ENCODE data around the gene GRIN3B.
"Not testable (repeated sequence)": the region's sequence is repeated elsewhere in the genome, so short reads cannot be mapped to it uniquely, and the experiment has no call there.

Gene GRIN3B, protein sequence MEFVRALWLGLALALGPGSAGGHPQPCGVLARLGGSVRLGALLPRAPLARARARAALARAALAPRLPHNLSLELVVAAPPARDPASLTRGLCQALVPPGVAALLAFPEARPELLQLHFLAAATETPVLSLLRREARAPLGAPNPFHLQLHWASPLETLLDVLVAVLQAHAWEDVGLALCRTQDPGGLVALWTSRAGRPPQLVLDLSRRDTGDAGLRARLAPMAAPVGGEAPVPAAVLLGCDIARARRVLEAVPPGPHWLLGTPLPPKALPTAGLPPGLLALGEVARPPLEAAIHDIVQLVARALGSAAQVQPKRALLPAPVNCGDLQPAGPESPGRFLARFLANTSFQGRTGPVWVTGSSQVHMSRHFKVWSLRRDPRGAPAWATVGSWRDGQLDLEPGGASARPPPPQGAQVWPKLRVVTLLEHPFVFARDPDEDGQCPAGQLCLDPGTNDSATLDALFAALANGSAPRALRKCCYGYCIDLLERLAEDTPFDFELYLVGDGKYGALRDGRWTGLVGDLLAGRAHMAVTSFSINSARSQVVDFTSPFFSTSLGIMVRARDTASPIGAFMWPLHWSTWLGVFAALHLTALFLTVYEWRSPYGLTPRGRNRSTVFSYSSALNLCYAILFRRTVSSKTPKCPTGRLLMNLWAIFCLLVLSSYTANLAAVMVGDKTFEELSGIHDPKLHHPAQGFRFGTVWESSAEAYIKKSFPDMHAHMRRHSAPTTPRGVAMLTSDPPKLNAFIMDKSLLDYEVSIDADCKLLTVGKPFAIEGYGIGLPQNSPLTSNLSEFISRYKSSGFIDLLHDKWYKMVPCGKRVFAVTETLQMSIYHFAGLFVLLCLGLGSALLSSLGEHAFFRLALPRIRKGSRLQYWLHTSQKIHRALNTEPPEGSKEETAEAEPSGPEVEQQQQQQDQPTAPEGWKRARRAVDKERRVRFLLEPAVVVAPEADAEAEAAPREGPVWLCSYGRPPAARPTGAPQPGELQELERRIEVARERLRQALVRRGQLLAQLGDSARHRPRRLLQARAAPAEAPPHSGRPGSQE

GRCh38 chr19:1000095-1000494 lies at the start of gene GRIN3B:
Gene GRIN3B, plus strand, starts transcription at chr19:1000419. Its CDS starts 19 bp downstream, at chr19:1000438.
- no peak for DNase-seq

DNA sequence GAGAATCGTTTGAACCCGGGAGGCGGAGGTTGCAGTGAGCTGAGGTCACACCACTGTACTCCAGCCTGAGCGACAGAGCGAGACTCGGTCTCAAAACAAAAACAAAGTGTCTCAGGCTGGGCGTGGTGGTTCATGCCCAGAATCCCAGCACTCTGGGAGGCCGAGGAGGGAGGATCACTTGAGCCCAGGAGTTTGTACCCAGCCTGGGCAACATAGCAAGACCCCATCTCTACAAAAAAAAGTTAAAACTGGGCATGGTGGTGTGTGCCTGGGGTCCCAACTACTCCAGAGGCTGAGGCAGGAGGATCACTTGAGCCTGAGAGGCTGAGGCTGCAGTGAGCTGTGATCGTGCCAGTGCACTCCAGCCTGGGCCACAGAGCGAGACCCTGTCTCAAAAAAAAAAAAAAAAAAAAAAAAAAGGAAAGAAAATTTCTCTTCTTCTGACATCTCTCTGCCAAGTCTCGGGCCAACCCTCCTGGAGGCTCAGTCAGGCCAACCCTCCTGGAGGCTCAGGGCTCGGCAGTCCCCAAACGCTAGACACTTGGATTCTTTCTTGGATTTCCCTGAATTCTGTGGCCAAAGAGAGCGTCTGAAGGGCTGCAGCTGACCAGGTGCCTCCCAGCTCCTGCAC lies 48.1 kb upstream of the GRIN3B start:
- no peak for DNase-seq

GRCh38 chr19:952680-953444 lies 47.4 kb upstream of the GRIN3B start:
- no peak for DNase-seq

- DNase-seq: no peak
Measured at GRCh38 chr19:953445-954271, 46.6 kb upstream of the GRIN3B start.

DNA sequence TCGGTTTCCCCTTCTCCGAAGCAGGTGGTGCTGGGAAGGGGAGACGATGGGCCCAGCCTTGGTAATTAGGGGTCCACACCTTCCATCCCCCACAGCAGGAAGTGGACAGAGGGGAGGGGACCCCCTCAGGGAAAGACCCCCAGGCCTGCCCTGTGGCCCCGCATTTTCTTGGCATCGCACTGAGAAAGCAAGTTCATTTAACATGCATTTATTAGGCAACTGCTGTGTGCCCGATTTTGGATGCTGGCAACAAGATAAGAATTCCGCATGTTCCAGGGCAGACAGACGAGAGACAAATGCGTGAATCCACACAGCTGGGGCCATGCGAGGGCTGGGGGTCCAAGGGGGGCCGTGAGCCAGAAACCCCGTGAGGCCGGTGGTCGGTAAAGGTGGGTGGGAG lies 45.9 kb upstream of the GRIN3B start:
- DNase-seq: no peak

GRCh38 chr19:954672-955494 lies 45.3 kb upstream of the GRIN3B start:
- no peak for DNase-seq

DNA sequence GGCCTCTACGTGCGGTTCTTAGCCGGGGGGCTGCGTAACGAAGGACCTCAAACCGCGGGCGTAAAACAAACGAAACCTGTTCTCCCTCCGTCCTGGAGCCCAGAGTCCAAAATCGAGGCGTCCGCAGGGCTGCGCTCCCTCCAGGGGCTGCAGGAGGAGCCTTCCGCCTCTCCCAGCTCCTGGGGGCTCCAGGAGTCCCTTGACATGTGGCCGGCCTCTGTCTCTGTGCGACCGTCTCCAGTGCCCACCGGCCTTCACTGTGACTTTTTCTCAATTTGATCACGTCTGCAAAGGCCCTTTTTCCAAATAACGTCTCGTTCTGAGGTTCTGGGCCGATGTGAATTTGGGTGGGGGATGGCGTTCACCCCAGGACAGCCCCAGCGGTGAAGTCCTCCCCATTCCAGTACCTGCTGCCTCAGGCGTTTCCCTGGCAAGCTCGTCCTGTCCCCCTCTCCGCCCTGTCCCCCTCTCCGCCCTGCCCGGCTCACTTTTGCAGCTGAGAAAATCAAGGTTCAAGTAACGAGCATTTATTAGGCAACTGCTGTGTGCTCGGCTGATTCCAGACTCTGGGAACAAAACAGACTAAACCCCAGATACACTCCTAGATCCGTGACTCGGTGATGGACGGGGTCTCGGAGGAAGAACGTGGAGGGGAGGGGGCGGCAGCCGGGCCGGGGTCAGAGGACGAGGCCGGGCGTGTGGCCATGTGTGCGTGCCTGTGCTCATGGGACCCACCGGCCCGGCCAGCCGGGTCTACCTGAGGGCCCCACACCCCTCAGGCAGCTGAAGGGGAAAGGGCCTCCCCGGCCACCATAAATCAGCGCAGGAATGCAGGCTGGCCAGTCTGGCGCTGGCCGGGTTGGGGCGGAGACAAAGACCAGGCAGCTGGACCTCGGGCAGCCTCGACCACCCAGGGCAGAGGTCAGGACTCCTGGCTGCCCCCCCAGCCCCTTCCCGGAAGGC lies 44.1 kb upstream of the GRIN3B start:
- DNase-seq: no peak

DNA sequence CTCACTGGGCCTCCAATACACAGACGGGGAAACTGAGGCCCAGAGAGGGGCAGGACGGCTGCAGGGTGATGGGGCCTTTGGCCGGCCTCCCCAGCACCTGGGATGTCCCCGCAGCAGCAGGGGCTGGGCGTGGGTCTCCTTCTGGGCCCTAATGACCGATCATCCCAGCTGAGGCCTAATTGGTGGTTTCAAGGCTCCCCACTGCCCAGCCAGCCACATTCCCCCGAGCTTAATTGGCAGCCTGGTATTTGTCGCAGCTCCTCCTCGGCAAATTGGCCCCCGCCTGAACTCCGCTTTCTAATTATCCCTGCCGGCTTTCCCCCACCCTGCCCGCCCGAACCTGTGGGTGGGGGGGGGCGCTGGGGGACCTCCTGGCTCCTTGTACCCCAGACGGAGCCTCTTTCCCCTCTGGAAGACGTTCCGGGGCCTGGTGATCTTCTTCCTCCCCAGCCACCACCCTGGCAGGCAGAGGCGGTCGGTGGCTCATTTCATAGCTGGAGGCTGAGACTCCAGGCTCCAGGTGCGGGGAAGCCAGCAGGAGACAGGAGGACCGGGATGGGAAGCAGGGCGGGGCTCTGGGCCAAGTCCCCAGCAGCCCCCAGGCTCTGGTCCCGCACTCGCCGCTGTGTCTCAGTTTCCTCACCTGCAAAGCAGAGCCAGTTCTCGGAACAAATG lies 43.3 kb upstream of the GRIN3B start:
- no peak for DNase-seq

- DNase-seq: not testable (repeated sequence)
Measured at GRCh38 chr19:957578-957977, 42.6 kb upstream of the GRIN3B start.

DNA sequence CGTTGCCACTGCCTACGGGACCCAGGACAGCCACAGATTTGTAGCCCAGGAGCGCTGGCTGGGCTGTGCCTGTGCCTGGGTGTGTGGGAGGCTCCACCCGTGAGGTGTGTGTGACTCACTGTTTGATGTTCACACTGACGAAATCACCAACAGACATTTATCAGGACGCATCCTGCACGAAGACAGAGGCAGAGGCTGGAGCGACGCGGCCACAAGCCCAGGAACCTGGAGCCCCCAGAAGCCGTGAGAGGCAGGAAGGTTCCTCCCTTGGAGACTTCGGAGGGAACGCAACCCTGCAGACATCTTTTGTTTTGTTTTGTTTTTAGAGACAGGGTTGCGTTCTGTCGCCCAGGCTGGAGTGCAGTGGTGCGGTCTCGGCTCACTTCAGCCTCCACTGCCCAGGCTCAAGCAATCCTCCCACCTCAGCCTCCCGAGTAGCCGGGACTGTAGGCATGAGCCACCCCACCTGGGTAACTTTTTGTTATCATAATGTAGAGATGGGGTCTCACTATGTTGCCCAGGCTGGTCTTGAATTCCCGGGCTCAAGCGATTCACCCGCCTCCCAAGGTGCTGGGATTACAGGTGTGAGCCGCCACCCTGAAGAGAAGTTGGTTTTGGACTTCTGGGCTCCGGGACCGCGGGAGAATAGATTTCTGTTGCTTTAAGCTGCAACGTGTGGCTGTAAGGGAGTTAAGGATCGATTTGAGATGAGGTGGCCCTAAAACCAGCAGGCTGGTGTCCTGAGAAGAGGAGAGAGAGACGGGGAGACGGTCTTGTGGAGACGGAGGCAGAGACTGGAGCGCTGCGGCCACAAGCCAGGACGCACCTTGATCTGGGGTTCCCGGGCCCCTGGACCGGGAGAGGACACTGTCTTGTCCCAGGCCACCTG lies 41.0 kb upstream of the GRIN3B start:
- no peak for DNase-seq

- no peak for DNase-seq
Measured at GRCh38 chr19:960020-960419, 40.2 kb upstream of the GRIN3B start.

- DNase-seq: no peak
Measured at GRCh38 chr19:960601-960938, 39.6 kb upstream of the GRIN3B start.

DNA sequence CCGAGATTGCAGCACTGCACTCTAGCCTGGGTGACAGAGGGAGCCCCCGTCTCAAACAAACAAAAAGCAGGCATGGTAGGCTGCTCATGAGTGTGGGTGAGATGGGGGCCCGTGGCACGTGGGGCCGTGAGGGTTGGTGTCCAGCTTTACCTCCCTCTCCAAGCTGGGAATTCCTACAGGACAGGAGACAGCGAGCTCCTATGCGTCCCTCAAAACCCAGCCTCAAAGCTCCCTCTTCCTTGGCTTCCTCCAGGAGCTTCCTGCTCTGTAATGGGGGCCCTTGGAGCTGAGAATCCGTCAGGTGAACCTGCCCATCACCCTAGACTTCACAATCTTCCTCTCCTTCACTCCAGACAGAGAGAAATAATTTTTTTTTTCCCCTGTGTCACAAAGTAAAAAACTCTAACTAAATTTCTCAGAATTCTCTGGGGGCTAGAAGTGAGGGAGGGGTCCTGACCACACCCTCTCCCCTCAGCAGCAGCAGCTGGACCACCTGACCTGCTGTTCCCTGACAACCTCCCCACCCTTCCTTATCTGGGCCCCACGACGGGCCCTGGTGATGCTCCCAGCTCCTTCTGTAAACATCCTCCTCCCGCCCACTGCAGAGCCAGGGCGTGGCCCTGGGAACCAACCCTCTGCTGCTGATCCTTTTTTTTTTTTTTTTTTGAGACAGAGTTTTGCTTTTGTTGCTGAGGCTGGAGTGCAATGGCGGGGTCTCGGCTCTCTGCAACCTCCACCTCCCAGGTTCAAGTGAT lies 38.2 kb upstream of the GRIN3B start:
- DNase-seq: no peak

DNA sequence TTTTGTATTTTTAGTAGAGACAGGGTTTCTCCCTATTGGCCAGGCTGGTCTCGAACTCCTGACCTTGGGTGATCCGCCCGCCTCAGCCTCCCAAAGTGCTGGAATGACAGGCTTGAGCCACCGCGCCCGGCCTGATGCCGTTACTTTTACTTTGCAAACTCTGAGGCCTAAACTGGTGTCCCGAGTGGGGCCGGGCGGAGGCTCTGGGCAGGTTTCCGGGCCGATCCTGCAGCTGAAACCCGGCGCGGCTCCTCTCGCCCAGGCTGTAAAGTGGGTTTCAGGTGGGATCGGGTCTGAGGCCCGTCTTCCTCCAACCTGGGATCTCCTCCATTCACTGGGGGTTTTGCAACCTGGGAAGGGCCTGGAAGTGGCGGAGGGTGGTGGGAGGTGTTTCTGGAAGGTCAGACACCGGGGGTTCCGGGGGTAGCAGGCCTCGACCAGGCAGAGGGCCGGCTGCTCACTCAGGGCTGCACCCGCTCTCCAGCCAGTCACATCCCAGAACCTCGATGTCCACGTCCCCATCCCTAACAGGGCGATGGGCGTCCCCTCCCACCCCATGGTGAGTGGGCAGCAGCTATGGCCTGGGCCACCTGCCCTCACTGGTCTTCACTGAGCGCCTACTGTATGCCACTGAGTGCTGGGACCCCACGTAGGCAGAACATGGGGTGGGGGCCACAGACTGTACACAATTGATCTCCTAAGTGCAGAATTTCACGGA lies 37.4 kb upstream of the GRIN3B start:
- DNase-seq: no peak

GRCh38 chr19:963486-963951 lies 36.7 kb upstream of the GRIN3B start:
- no peak for DNase-seq

GRCh38 chr19:964116-964520 lies 36.1 kb upstream of the GRIN3B start:
- DNase-seq: no peak
